ENCODE data around the gene CAMTA1.

The CAMTA1 gene

GRCh38 chr1:7177438-7178146 is 392.3 kb downstream of the CAMTA1 start:
- CTCF ChIA-PET, result no interaction called here

DNA sequence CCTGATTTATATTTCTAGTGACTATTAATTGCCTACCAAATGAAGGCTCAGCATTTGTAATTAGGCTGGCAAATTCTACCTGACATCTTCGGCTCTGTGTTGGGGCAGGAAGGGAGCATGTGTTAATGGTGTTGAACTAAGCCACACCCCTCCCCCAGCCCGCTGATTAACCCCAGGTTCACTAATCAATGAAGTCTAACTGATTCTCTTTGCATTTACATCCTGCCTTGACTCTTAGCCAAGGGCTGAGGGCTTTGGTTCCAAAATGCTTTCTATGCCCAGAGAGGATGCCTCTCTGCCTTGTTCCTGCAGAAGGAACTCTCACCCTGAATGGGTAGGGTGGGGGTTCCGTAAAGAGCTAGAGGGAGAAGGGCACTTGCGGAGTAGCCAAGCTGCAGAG is 393.1 kb downstream of the CAMTA1 start:
- ChIA-PET CTCF (no interaction called here), POLR2A (ENCODE audit: low non-redundant PET) (no interaction called here)
- H3K27ac ChIP-seq, result no peak overlapping the region
- no peak for TF ChIP-seq CTCF (conservative IDR thresholded peaks at IDR 0.05; ENCODE audit: low read depth)
- no peak for DNase-seq (ENCODE audit: low spot score)

More at GRCh38 chr1:7177438-7178146, 392.3 kb downstream of the CAMTA1 start:
- DNase-seq (ENCODE audit: low spot score), result no peak
- no peak for TF ChIP-seq CTCF (conservative IDR thresholded peaks at IDR 0.05; ENCODE audit: low read depth)
- no peak overlapping the region for H3K27ac ChIP-seq
- POLR2A ChIA-PET (ENCODE audit: low non-redundant PET), result no interaction called here

- DNase-seq (ENCODE audit: low spot score), result no peak
- ChIA-PET CTCF (interaction anchor here (0.6 kb wide), 1 partner anchor 461 kb away, joined by 3 read pairs; no protein-coding TSS in a partner anchor), POLR2A (ENCODE audit: low non-redundant PET) (no interaction called here)
- TF ChIP-seq CTCF (conservative IDR thresholded peaks at IDR 0.05; ENCODE audit: low read depth), result no peak
- no peak overlapping the region for H3K27ac ChIP-seq
Measured at GRCh38 chr1:7178741-7179140, 393.5 kb downstream of the CAMTA1 start.

DNA sequence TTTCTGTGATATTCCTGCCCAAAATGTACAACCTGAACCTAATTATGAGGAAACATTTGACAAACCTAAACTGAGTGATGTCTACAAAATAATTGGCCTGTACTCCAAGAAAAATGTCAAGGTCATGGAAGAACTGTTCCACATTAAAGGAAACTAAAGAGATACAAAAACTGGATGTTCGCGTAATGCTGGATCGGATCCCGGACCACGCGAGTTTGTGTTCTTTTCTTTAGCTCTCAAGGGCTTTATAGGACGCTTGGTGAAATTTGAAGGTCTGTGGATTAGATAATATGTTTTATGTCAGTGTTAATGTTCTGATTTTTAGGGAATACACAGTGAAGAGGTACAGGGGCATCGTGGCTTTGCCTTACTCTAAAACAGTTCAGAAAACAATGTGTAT is 400.5 kb downstream of the CAMTA1 start:
- POLR2A ChIA-PET (ENCODE audit: low non-redundant PET), result no interaction called here

GRCh38 chr1:7186382-7187111 is 401.3 kb downstream of the CAMTA1 start:
- ChIA-PET CTCF (no interaction called here), POLR2A (ENCODE audit: low non-redundant PET) (no interaction called here)
- no peak overlapping the region for H3K27ac ChIP-seq
- no peak for DNase-seq (ENCODE audit: low spot score)
- no peak for TF ChIP-seq CTCF (conservative IDR thresholded peaks at IDR 0.05; ENCODE audit: low read depth)

More for the DNA sequence above, 400.5 kb downstream of the CAMTA1 start:
- no peak for TF ChIP-seq CTCF (conservative IDR thresholded peaks at IDR 0.05; ENCODE audit: low read depth)
- no peak overlapping the region for H3K27ac ChIP-seq
- DNase-seq (ENCODE audit: low spot score), result no peak
- CTCF ChIA-PET, result no interaction called here

- no peak for DNase-seq (ENCODE audit: low spot score)
- CTCF ChIA-PET, result no interaction called here
- no peak for TF ChIP-seq CTCF (conservative IDR thresholded peaks at IDR 0.05; ENCODE audit: low read depth)
- H3K27ac ChIP-seq, result no peak overlapping the region
- POLR2A ChIA-PET (ENCODE audit: low non-redundant PET), result no interaction called here
Measured at GRCh38 chr1:7187112-7187493, 401.8 kb downstream of the CAMTA1 start.
